H1 (cell line): ENCODE measurements around the gene WFDC1. TPM values are rescaled to one million over a fixed set of nuclear protein-coding genes. Genes with fewer than 3 reads are reported as not detected.

Experiments used
- CTCF ChIA-PET: fragments of 300-600 bp; sonication (Branson Sonifier 250); formaldehyde crosslinking; loops from one replicate; lab custom pipeline; 2021; ENCODE audit not compliant: partially characterized antibody; lab: Charles Lee
- POLR2A ChIA-PET: fragments of 300-600 bp; sonication (Branson Sonifier 250); formaldehyde crosslinking; loops from one replicate; lab custom pipeline; 2021; ENCODE audit warnings: inconsistent platforms; ENCODE audit not compliant: partially characterized antibody; lab: Charles Lee
- DNase-seq, 2 experiments: peaks; one replicate each; pipeline versions ENCODE4 v3.0.0 to v3.0.0-alpha.2; 2010 to 2022; ENCODE audit warnings: low spot score in 2 of 2, low read depth in 1 of 2, mixed read lengths in 1 of 2
- FAIRE-seq: peaks from 2 replicates; lab custom pipeline; 2011; peaks lifted over from hg19 to GRCh38; lab: Jason Lieb, UNC
- H2AFZ ChIP-seq: 2 replicates; pipeline ENCODE4 v1.8.1; 2012; ENCODE audit warnings: low read length, inconsistent platforms
- H2AK5ac ChIP-seq: 2 replicates; pipeline ENCODE4 v1.6.1; 2013; ENCODE audit warnings: low read depth, low read length
- H2BK120ac ChIP-seq: replicated peaks from 2 replicates; pipeline ENCODE3; 2013; ENCODE audit warnings: low read depth, low read length, inconsistent platforms
- H2BK12ac ChIP-seq: 2 replicates; pipeline ENCODE4 v1.6.1; 2013; ENCODE audit warnings: low read depth, low read length
- H2BK15ac ChIP-seq: 2 replicates; pipeline ENCODE4 v1.6.1; 2013; ENCODE audit warnings: low read length
- H2BK20ac ChIP-seq: 2 replicates; pipeline ENCODE4 v1.6.1; 2013; ENCODE audit warnings: low read length
- H2BK5ac ChIP-seq: 2 replicates; pipeline ENCODE4 v1.6.1; 2013; ENCODE audit warnings: low read depth, low read length
- H3K14ac ChIP-seq: 2 replicates; pipeline ENCODE4 v1.6.1; 2013; ENCODE audit warnings: inconsistent platforms; ENCODE audit not compliant: insufficient read length
- H3K18ac ChIP-seq: 2 replicates; pipeline ENCODE4 v1.6.1; 2013; ENCODE audit warnings: low read length; ENCODE audit errors: extremely low read depth
- H3K23ac ChIP-seq: 2 replicates; pipeline ENCODE4 v1.6.1; 2013; ENCODE audit warnings: inconsistent platforms; ENCODE audit not compliant: insufficient read length
- H3K23me2 ChIP-seq: 2 replicates; pipeline ENCODE4 v1.6.1; 2013; ENCODE audit warnings: low read depth, low read length
- H3K27ac ChIP-seq: 2 replicates; pipeline ENCODE4 v1.6.1; 2011; ENCODE audit warnings: low read depth, low read length, inconsistent platforms
- H3K27me3 ChIP-seq, 4 experiments: replicated peaks in 1 of 4; 1 replicate in 1 of 4; 2 replicates in 3 of 4; pipeline versions ENCODE4 v1.6.1 to v1.8.1; 2011 to 2013; ENCODE audit warnings: low read length in 3 of 4, mild to moderate bottlenecking in 3 of 4, inconsistent platforms in 2 of 4, mixed read lengths in 2 of 4, moderate library complexity in 1 of 4; ENCODE audit not compliant: control insufficient read depth in 3 of 4, insufficient read depth in 3 of 4; ENCODE audit errors: extremely low read depth in 1 of 4
- H3K36me3 ChIP-seq, 4 experiments: 2 replicates each; pipeline versions ENCODE4 v1.6.1 to v1.8.1; 2011 to 2013; ENCODE audit warnings: mild to moderate bottlenecking in 4 of 4, low read length in 3 of 4, moderate library complexity in 2 of 4, control low read depth in 1 of 4, inconsistent platforms in 1 of 4; ENCODE audit not compliant: insufficient read depth in 4 of 4, control insufficient read depth in 2 of 4
- H3K4ac ChIP-seq: replicated peaks from 2 replicates; pipeline ENCODE3; 2013; ENCODE audit warnings: low read length, low read depth, mixed read lengths, inconsistent platforms; ENCODE audit not compliant: insufficient read length
- H3K4me1 ChIP-seq, 4 experiments: replicated peaks in 1 of 4; 1 replicate in 1 of 4; 2 replicates in 3 of 4; pipeline versions ENCODE4 v1.6.1 to v1.8.1; 2011 to 2013; ENCODE audit warnings: low read length in 3 of 4, inconsistent platforms in 2 of 4, mixed read lengths in 1 of 4; ENCODE audit not compliant: insufficient read depth in 4 of 4, control insufficient read depth in 3 of 4
- H3K4me2 ChIP-seq, 2 experiments: 2 replicates each; pipeline versions ENCODE4 v1.6.1 to v1.8.1; 2011 to 2013; ENCODE audit warnings: low read depth in 2 of 2, low read length in 2 of 2, control low read depth in 1 of 2, inconsistent platforms in 1 of 2, mild to moderate bottlenecking in 1 of 2; ENCODE audit not compliant: insufficient read depth in 1 of 2
- H3K4me3 ChIP-seq, 4 experiments: fragments of 200-600, 300-600 bp in 1 of 4; sonication (generic), shearing (Covaris generic), sonication (Bioruptor Twin) in 1 of 4; 2 replicates each; pipeline versions ENCODE4 v1.5.1 to v1.8.1; 2011 to 2016; ENCODE audit warnings: low read length in 4 of 4, low read depth in 3 of 4, control low read depth in 2 of 4, inconsistent platforms in 2 of 4, mild to moderate bottlenecking in 2 of 4, mixed read lengths in 1 of 4, moderate library complexity in 1 of 4; ENCODE audit not compliant: insufficient read depth in 2 of 4; ENCODE audit errors: extremely low read depth in 1 of 4
- H3K56ac ChIP-seq: replicated peaks from 2 replicates; pipeline ENCODE3; 2013; ENCODE audit warnings: low read depth, mild to moderate bottlenecking, mixed read lengths, low read length, inconsistent platforms; ENCODE audit not compliant: insufficient read length
- H3K79me1 ChIP-seq: 2 replicates; pipeline ENCODE4 v1.6.1; 2013; ENCODE audit warnings: low read depth, low read length, control low read depth
- H3K79me2 ChIP-seq, 2 experiments: 2 replicates each; pipeline versions ENCODE4 v1.6.1 to v1.8.1; 2012 to 2013; ENCODE audit warnings: low read length in 2 of 2, mild to moderate bottlenecking in 2 of 2, inconsistent platforms in 1 of 2; ENCODE audit not compliant: insufficient read depth in 2 of 2, control insufficient read depth in 1 of 2
- H3K9ac ChIP-seq, 4 experiments: replicated peaks in 1 of 4; 1 replicate in 1 of 4; 2 replicates in 3 of 4; pipeline versions ENCODE4 v1.6.1 to v1.8.1; 2011 to 2013; ENCODE audit warnings: low read depth in 3 of 4, low read length in 3 of 4, control low read depth in 2 of 4, mild to moderate bottlenecking in 2 of 4, moderate library complexity in 2 of 4, inconsistent platforms in 1 of 4; ENCODE audit errors: extremely low read depth in 1 of 4
- H3K9me3 ChIP-seq, 2 experiments: 2 replicates each; pipeline versions ENCODE4 v1.6.1 to v1.8.1; 2012 to 2013; ENCODE audit warnings: mild to moderate bottlenecking in 2 of 2, moderate library complexity in 2 of 2, control low read depth in 1 of 2, inconsistent platforms in 1 of 2, low read depth in 1 of 2, low read length in 1 of 2, mixed read lengths in 1 of 2; ENCODE audit not compliant: insufficient read depth in 2 of 2
- H4K20me1 ChIP-seq, 2 experiments: replicated peaks in 1 of 2; 2 replicates each; pipeline versions ENCODE3 to v1.8.1; 2011 to 2013; ENCODE audit warnings: inconsistent platforms in 2 of 2, low read length in 2 of 2, mild to moderate bottlenecking in 1 of 2; ENCODE audit not compliant: insufficient read depth in 2 of 2, control insufficient read depth in 1 of 2
- H4K5ac ChIP-seq: 2 replicates; pipeline ENCODE4 v1.6.1; 2013; ENCODE audit warnings: low read length, low read depth, mixed read lengths, inconsistent platforms; ENCODE audit not compliant: insufficient read length
- H4K8ac ChIP-seq: 2 replicates; pipeline ENCODE4 v1.8.0; 2013; ENCODE audit warnings: mild to moderate bottlenecking, moderate library complexity, low read length, inconsistent platforms; ENCODE audit not compliant: insufficient read depth; ENCODE audit errors: extremely low read depth
- H4K91ac ChIP-seq: replicated peaks from 2 replicates; pipeline ENCODE3; 2013; ENCODE audit warnings: low read length, mixed read lengths, inconsistent platforms; ENCODE audit not compliant: insufficient read length
- KDM4A ChIP-seq: IDR thresholded peaks from one replicate; pipeline ENCODE4 v1.7.1; 2012; ENCODE audit warnings: low read depth, mild to moderate bottlenecking, moderate library complexity, low read length, inconsistent platforms; ENCODE audit not compliant: severe bottlenecking
- MAFK ChIP-seq: IDR thresholded peaks from 2 replicates; pipeline ENCODE4 v1.6.1; 2012; ENCODE audit warnings: low read depth, mild to moderate bottlenecking, improper control_type of control experiment, low read length
- TAF1 ChIP-seq: IDR thresholded peaks from 2 replicates; pipeline ENCODE4 v1.6.1; 2011; ENCODE audit warnings: mild to moderate bottlenecking, low read depth, low read length
- TAF7 ChIP-seq: optimal IDR thresholded peaks from 2 replicates; pipeline ENCODE3; 2011; ENCODE audit warnings: low read depth, mild to moderate bottlenecking, inconsistent platforms, low read length, moderate library complexity, borderline replicate concordance
- TCF12 ChIP-seq: IDR thresholded peaks from 2 replicates; pipeline ENCODE4 v1.6.1; 2011; ENCODE audit warnings: low read depth, mild to moderate bottlenecking, low read length
- TEAD4 ChIP-seq: IDR thresholded peaks from 2 replicates; pipeline ENCODE4 v1.6.1; 2012; ENCODE audit warnings: low read depth, low read length, inconsistent platforms, mixed read lengths
- WGBS, 2 experiments: shearing (Covaris generic) in 1 of 2; methylation state at CpG; one replicate each; pipeline versions ENCODE4 v1.1.6 to v1.1.7; 2013 to 2015; ENCODE audit warnings: low lambda C conversion rate in 2 of 2, mixed read lengths in 2 of 2, inconsistent platforms in 1 of 2, low coverage in 1 of 2, missing lambda C conversion rate in 1 of 2; ENCODE audit not compliant: insufficient replicate concordance in 2 of 2, insufficient coverage in 1 of 2, insufficient read length in 1 of 2; ENCODE audit errors: extremely low coverage in 1 of 2, missing lambda C conversion rate in 1 of 2; 5-methylcytosine and 5-hydroxymethylcytosine counted together
- polyA plus RNA-seq, 7 experiments: library from polyadenylated mRNA; depleted of rRNA in 3 of 7; stranded (reverse) in 5 of 7; unstranded in 2 of 7; fragments of >200 nt in 5 of 7; fragments of 200-250 nt in 2 of 7; gene quantifications; 1 replicate in 5 of 7; 2 replicates in 1 of 7; 4 replicates in 1 of 7; pipeline versions ENCODE4 v1.2.1 to v1.2.3, GENCODE V29; 2011 to 2013; ENCODE audit warnings: missing spikeins in 2 of 7, mixed read lengths in 2 of 7
- total RNA-seq: library from RNA; stranded (reverse); fragmentation: NEBNext Ultra II Directional; extraction: Animal tissue kit (Norgen Biotek cat#: 25700); gene quantifications from 2 replicates; pipeline ENCODE4 v1.2.1, GENCODE V29; 2021
- TF ChIP-seq, protein P1 (sequence below): IDR thresholded peaks from 2 replicates; pipeline ENCODE4 v1.6.1; 2011; ENCODE audit warnings: low read depth, mild to moderate bottlenecking, low read length; ENCODE audit not compliant: insufficient read depth
- TF ChIP-seq, protein P2 (sequence below), 3 experiments: IDR thresholded peaks; 1 replicate in 2 of 3; 2 replicates in 1 of 3; pipeline versions ENCODE4 v1.5.1 to v1.6.1; 2011; ENCODE audit warnings: low read length in 3 of 3, mild to moderate bottlenecking in 3 of 3, inconsistent platforms in 2 of 3, low read depth in 1 of 3, moderate library complexity in 1 of 3; ENCODE audit not compliant: insufficient read depth in 1 of 3; ENCODE audit errors: control extremely low read depth in 1 of 3

The WFDC1 gene
- total and polyA plus RNA-seq, 2 of the 8 experiments (the other 6 are each of a cell fraction or from before 2014, with no cell fraction given), result 0.70 to 1.1 TPM

DNA sequence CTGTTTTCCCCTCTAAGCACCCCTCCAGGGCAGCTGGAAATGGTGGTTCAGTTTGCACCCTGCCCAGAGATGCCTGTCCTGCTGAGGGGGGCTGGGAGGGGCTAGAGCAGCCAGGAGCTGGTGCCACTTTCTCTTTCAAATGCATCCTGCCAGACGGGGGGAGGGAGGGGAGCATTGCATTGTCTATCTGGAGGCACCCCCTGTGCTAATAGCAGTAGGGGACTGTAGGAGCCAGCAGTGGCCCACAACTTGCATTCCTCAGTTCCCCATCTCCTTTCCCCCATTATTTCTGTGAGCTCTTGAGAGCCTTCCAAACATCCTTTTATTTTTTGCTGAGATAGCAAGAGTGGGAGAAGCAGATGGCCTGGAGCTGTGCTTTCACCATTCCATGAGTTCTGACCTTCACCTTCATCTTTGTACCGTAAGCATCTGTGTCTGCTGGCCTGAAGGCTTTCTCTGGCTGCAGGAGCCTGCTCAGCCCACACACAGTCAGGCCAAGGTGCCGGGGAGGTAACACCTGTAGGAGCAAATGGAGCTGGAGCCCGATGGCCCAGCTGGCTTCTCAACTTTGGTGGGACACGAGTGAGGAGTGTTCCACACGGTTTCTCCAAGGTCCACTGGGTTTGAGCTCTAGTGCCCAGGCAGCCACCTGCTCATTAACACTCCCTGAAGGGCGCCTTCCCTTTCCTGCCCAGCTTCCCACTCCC lies 5.2 kb downstream of the WFDC1 start:
- Histone ChIP-seq H2AFZ (no peak overlapping the region), H2BK12ac (peak overlapping the region; percentile 88; the same call in 1 of the 2 replicates), H3K27me3 (peaks cover 0 to 2% (median 0%) of the 10 kb centered on the region in 4 experiments; a peak in 2 of 7 replicates), H4K91ac (peak overlapping the region; percentile 92), H3K36me3 (no peaks in the 10 kb centered on the region), H2BK20ac (peak overlapping the region; percentile 18), H3K4ac (peak overlapping the region; percentile 75), H4K5ac (peak overlapping the region; percentile 61), H3K9me3 (no peaks in the 10 kb centered on the region), H3K4me1 (peaks cover 9 to 27% (median 16%) of the 10 kb centered on the region in 4 experiments), H2BK120ac (peak overlapping the region; percentile 22), H3K56ac (peak overlapping the region; percentile 20), H4K20me1 (no peaks in the 10 kb centered on the region), H3K18ac (peak overlapping the region; percentile 72), H3K14ac (no peak overlapping the region), H3K9ac (no peak overlapping the region), H3K4me3 (peak overlapping the region in 1 of 4 experiments; percentile 24; a peak in 2 of 8 replicates), H2BK5ac (peak overlapping the region; percentile 60; the same call in 1 of the 2 replicates), H3K23me2 (no peaks in the 10 kb centered on the region), H3K27ac (peak overlapping the region; percentile 13; the same call in 1 of the 2 replicates), H4K8ac (no peak overlapping the region), H2AK5ac (no peak overlapping the region), H3K79me1 (no peaks in the 10 kb centered on the region), H3K4me2 (peak overlapping the region; percentile 59 to 70), H3K79me2 (no peaks in the 10 kb centered on the region), H3K23ac (no peak overlapping the region), H2BK15ac (no peak overlapping the region)
- ChIA-PET CTCF (interaction anchor here (0.6 to 4.4 kb wide), 7 partner anchors 8 to 147 kb away, joined by 3 to 40 read pairs (median 5); no protein-coding TSS in a partner anchor), POLR2A (interaction anchor here (1.5 to 2.8 kb wide), 2 partner anchors 11 to 17 kb away, joined by 4 to 13 read pairs; no protein-coding TSS in a partner anchor)
- FAIRE-seq (peak; percentile 52), DNase-seq (peak; percentile 51 to 70)
- WGBS, 2 experiments, result 47% methylated on average over 7 of the region's 7 CpGs; no CpG with 5 or more reads in 1 of the 2 experiments
- TF ChIP-seq, protein P1, sequence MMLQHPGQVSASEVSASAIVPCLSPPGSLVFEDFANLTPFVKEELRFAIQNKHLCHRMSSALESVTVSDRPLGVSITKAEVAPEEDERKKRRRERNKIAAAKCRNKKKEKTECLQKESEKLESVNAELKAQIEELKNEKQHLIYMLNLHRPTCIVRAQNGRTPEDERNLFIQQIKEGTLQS, result no peak
- TF ChIP-seq KDM4A (peak; percentile 30), TEAD4 (peak; percentile 51; the same call in 1 of the 2 replicates), TAF1 (0 out of 2 replicates have a peak, but pooled peaks have one; percentile 20), TAF7 (no peak), TCF12 (0 out of 2 replicates have a peak, but pooled peaks have one; percentile 26), MAFK (peak; percentile 12; the same call in 1 of the 2 replicates)
- TF ChIP-seq, protein P2, sequence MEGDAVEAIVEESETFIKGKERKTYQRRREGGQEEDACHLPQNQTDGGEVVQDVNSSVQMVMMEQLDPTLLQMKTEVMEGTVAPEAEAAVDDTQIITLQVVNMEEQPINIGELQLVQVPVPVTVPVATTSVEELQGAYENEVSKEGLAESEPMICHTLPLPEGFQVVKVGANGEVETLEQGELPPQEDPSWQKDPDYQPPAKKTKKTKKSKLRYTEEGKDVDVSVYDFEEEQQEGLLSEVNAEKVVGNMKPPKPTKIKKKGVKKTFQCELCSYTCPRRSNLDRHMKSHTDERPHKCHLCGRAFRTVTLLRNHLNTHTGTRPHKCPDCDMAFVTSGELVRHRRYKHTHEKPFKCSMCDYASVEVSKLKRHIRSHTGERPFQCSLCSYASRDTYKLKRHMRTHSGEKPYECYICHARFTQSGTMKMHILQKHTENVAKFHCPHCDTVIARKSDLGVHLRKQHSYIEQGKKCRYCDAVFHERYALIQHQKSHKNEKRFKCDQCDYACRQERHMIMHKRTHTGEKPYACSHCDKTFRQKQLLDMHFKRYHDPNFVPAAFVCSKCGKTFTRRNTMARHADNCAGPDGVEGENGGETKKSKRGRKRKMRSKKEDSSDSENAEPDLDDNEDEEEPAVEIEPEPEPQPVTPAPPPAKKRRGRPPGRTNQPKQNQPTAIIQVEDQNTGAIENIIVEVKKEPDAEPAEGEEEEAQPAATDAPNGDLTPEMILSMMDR (IDR thresholded peaks at IDR 0.05; ENCODE audit: control extremely low read depth in 1 of 3, insufficient read depth in 1 of 3, low read depth in 1 of 3, low read length in 3 of 3), result no peak
